Choroid plexus epithelial cell (primary cell): ENCODE results near the gene AP3B2.

ENCODE experiments used
- DNase-seq: peaks from one replicate; pipeline ENCODE4 v3.0.0-alpha.2; 2010; ENCODE audit warnings: low read depth
- H3K4me3 ChIP-seq: 2 replicates; pipeline ENCODE4 v1.5.1; 2011; ENCODE audit warnings: low read depth, mild to moderate bottlenecking, control low read depth, low read length, moderate library complexity
- CTCF ChIP-seq: conservative IDR thresholded peaks from 2 replicates; pipeline ENCODE4 v1.5.1; 2011; ENCODE audit warnings: low read depth, mild to moderate bottlenecking, control low read depth, inconsistent platforms, low read length, moderate library complexity

The AP3B2 gene

GRCh38 chr15:82643992-82644391, 65.7 kb downstream of the AP3B2 start:
- H3K4me3 ChIP-seq = no peak overlapping the region
- peak; percentile 12 for DNase-seq
- no peak for TF ChIP-seq CTCF

- no peak overlapping the region for H3K4me3 ChIP-seq
- no peak for TF ChIP-seq CTCF
- DNase-seq = no peak
These were observed 67.0 kb downstream of the AP3B2 start for GRCh38 chr15:82642656-82643055.

- DNase-seq = no peak
- no peak for TF ChIP-seq CTCF
- no peak overlapping the region for H3K4me3 ChIP-seq
These were observed 68.4 kb downstream of the AP3B2 start for GRCh38 chr15:82641129-82641798.

GRCh38 chr15:82640672-82641071, 69.0 kb downstream of the AP3B2 start:
- H3K4me3 ChIP-seq = no peak overlapping the region
- no peak for DNase-seq
- TF ChIP-seq CTCF = no peak

GRCh38 chr15:82635798-82636197, 73.9 kb downstream of the AP3B2 start:
- H3K4me3 ChIP-seq = no peak overlapping the region
- DNase-seq = no peak
- no peak for TF ChIP-seq CTCF

- DNase-seq = no peak
- no peak for TF ChIP-seq CTCF
- no peak overlapping the region for H3K4me3 ChIP-seq
These were observed 79.6 kb downstream of the AP3B2 start for GRCh38 chr15:82630033-82630432.

- no peak overlapping the region for H3K4me3 ChIP-seq
- no peak for TF ChIP-seq CTCF
- no peak for DNase-seq
These were observed 84.5 kb downstream of the AP3B2 start for GRCh38 chr15:82625136-82625535.
